Tibial nerve (tissue), 4 donors: ENCODE data around the gene KAT2B.

ENCODE experiments used
- EP300 ChIP-seq, 2 donors: sonication (generic); formaldehyde crosslinking; IDR thresholded peaks; one replicate each; pipeline ENCODE4 v1.6.1; 2017; ENCODE audit warnings: antibody characterized with exemption in 2 of 2, mild to moderate bottlenecking in 1 of 2
- TF ChIP-seq, protein P1 (sequence below), 5 experiments: fragments of 200-600 bp in 3 of 5; fragments of 450-650 bp in 2 of 5; sonication (generic) in 3 of 5; IDR thresholded peaks; one replicate each; pipeline ENCODE4 v1.5.1; 2016 to 2019; ENCODE audit warnings: antibody characterized with exemption in 5 of 5, mild to moderate bottlenecking in 3 of 5, moderate library complexity in 2 of 5

DNA sequence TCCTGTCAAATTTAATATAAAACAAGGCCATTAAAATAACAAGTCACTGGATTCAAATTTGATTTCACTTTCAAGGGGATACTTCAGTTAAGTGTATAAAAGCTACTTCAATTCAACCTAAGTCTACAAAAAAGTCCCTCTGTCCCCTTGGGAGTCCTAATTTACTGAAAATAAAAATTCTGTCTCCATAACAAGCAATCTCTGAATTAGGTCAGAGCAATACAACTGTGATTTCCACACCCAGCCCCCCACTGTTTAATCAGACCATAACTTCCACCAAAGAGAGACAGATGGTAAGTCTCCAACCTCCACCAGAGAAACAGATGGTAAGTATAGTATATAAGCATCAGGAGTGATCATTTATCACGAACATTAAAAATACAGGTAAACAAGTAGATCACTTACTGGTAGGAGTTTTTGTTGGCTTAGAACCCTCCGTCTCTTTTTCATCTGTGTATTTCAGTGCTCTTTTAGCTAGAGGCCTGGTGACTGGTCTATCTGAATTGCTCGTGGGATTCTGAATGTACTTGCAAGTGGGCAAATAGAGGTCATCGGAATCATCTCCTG lies 133.7 kb downstream of the KAT2B start:
- TF ChIP-seq, protein P1, sequence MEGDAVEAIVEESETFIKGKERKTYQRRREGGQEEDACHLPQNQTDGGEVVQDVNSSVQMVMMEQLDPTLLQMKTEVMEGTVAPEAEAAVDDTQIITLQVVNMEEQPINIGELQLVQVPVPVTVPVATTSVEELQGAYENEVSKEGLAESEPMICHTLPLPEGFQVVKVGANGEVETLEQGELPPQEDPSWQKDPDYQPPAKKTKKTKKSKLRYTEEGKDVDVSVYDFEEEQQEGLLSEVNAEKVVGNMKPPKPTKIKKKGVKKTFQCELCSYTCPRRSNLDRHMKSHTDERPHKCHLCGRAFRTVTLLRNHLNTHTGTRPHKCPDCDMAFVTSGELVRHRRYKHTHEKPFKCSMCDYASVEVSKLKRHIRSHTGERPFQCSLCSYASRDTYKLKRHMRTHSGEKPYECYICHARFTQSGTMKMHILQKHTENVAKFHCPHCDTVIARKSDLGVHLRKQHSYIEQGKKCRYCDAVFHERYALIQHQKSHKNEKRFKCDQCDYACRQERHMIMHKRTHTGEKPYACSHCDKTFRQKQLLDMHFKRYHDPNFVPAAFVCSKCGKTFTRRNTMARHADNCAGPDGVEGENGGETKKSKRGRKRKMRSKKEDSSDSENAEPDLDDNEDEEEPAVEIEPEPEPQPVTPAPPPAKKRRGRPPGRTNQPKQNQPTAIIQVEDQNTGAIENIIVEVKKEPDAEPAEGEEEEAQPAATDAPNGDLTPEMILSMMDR (IDR thresholded peaks at IDR 0.05): no peak
- TF ChIP-seq EP300 (IDR thresholded peaks at IDR 0.05): no peak
